HG03571 (cell line): ENCODE data around the gene TEX53.

Experiments used
- ATAC-seq: cut with Tn5 transposase; IDR thresholded peaks from one replicate; pipeline ENCODE4 v1.9.1; 2021; ENCODE audit not compliant: unreplicated experiment

Gene TEX53

GRCh38 chr9:114657705-114658104 is at the start of gene TEX53:
TSS of gene TEX53 (minus strand) at chr9:114657805. CDS start at chr9:114657774, 31 bp downstream.
- no peak for ATAC-seq

GRCh38 chr9:114706711-114707110 is 49.1 kb upstream of the TEX53 start:
- no peak for ATAC-seq

- no peak for ATAC-seq
Observed at GRCh38 chr9:114701988-114702387, 44.4 kb upstream of the TEX53 start.

- ATAC-seq: no peak
Observed at GRCh38 chr9:114697951-114698351, 40.3 kb upstream of the TEX53 start.

GRCh38 chr9:114696814-114697544 is 39.4 kb upstream of the TEX53 start:
- ATAC-seq: peak; percentile 65

GRCh38 chr9:114695948-114696347 is 38.3 kb upstream of the TEX53 start:
- no peak for ATAC-seq

- ATAC-seq: peak; percentile 34
Observed at GRCh38 chr9:114694719-114695269, 37.2 kb upstream of the TEX53 start.

GRCh38 chr9:114694146-114694545 is 36.5 kb upstream of the TEX53 start:
- ATAC-seq: no peak

GRCh38 chr9:114693248-114693855 is 35.7 kb upstream of the TEX53 start:
- ATAC-seq: no peak

- no peak for ATAC-seq
Observed at GRCh38 chr9:114691956-114692295, 34.3 kb upstream of the TEX53 start.

GRCh38 chr9:114691046-114691955 is 33.7 kb upstream of the TEX53 start:
- ATAC-seq: peak; percentile 60

- no peak for ATAC-seq
Observed at GRCh38 chr9:114690308-114690707, 32.7 kb upstream of the TEX53 start.

- ATAC-seq: no peak
Observed at GRCh38 chr9:114689813-114690212, 32.2 kb upstream of the TEX53 start.

GRCh38 chr9:114688909-114689610 is 31.5 kb upstream of the TEX53 start:
- ATAC-seq: no peak

- ATAC-seq: no peak
Observed at GRCh38 chr9:114688379-114688778, 30.8 kb upstream of the TEX53 start.

GRCh38 chr9:114687034-114687433 is 29.4 kb upstream of the TEX53 start:
- ATAC-seq: no peak

GRCh38 chr9:114685951-114686350 is 28.3 kb upstream of the TEX53 start:
- no peak for ATAC-seq

- no peak for ATAC-seq
Observed at GRCh38 chr9:114684036-114684435, 26.4 kb upstream of the TEX53 start.

GRCh38 chr9:114682846-114683245 is 25.2 kb upstream of the TEX53 start:
- no peak for ATAC-seq

- peak; percentile 79 for ATAC-seq
Observed at GRCh38 chr9:114681594-114682332, 24.2 kb upstream of the TEX53 start, which contains the start of gene TEX48. TSS of gene TEX48 (minus strand) at chr9:114682192. CDS start at chr9:114671723, 10,469 bp downstream.
